ENCODE data around the gene CADM2. TPM values are rescaled to one million over a fixed set of nuclear protein-coding genes. Genes with fewer than 3 reads are reported as not detected.

The CADM2 gene
- total RNA-seq, 1 experiment from 2014 or later = 3.7 TPM

DNA sequence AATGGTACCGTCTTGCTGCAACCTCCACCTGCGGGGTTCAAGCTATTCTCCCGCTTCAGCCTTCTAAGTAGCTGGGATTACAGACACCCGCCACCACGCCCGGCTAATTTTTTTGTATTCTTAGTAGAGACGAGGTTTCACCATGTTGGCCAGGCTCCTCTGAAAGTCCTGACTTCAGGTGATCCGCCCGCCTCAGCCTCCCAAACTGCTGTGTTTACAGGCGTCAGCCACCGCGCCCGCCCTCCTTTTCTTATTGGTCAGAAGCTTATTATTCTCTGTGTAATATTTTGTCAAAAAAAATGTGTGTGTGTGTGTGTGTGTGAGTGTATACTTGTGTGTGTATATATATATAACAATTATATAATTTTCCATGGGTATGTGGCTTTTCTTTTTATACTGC is 425.6 kb downstream of the CADM2 start:
- TF ChIP-seq CTCF (conservative IDR thresholded peaks at IDR 0.05; ENCODE audit: low read depth, low read length) (no peak), EZH2 (IDR thresholded peaks at IDR 0.05; ENCODE audit: borderline replicate concordance, low read depth, low read length, poor library complexity, severe bottlenecking) (no peak)
- DNase-seq (ENCODE audit: low spot score) = no peak
- Histone ChIP-seq H3K4me3 (ENCODE audit: low read depth, low read length, poor library complexity, severe bottlenecking) (no peak overlapping the region), H3K36me3 (ENCODE audit: insufficient read depth, low read length, poor library complexity, severe bottlenecking) (no peaks in the 10 kb centered on the region), H3K9me3 (ENCODE audit: low read depth, low read length, poor library complexity, severe bottlenecking) (no peaks in the 10 kb centered on the region), H3K4me1 (ENCODE audit: insufficient read depth, low read length, poor library complexity, severe bottlenecking) (no peaks in the 10 kb centered on the region), H3K27ac (ENCODE audit: low read depth, low read length, poor library complexity, severe bottlenecking) (no peak overlapping the region), H3K27me3 (replicated peaks; ENCODE audit: insufficient read depth, low read depth, low read length, poor library complexity) (no peaks in the 10 kb centered on the region)
- ChIA-PET CTCF (no interaction called here), POLR2A (ENCODE audit: low non-redundant PET) (no interaction called here)
- intact Hi-C loops (cut with micrococcal nuclease; ENCODE audit: unreplicated experiment) = no loop called here
- BruUV-seq (replicated peaks) = no TSS peak

- Histone ChIP-seq H3K36me3 (ENCODE audit: insufficient read depth, low read length, poor library complexity, severe bottlenecking) (no peaks in the 10 kb centered on the region), H3K4me3 (ENCODE audit: low read depth, low read length, poor library complexity, severe bottlenecking) (no peak overlapping the region), H3K27me3 (replicated peaks; ENCODE audit: insufficient read depth, low read depth, low read length, poor library complexity) (no peaks in the 10 kb centered on the region), H3K9me3 (ENCODE audit: low read depth, low read length, poor library complexity, severe bottlenecking) (no peaks in the 10 kb centered on the region), H3K27ac (ENCODE audit: low read depth, low read length, poor library complexity, severe bottlenecking) (no peak overlapping the region), H3K4me1 (ENCODE audit: insufficient read depth, low read length, poor library complexity, severe bottlenecking) (no peaks in the 10 kb centered on the region)
- ChIA-PET CTCF (no interaction called here), POLR2A (ENCODE audit: low non-redundant PET) (no interaction called here)
- no peak for DNase-seq (ENCODE audit: low spot score)
- BruUV-seq (replicated peaks) = no TSS peak
- no peak for TF ChIP-seq EZH2 (IDR thresholded peaks at IDR 0.05; ENCODE audit: borderline replicate concordance, low read depth, low read length, poor library complexity, severe bottlenecking)
- no peak for TF ChIP-seq CTCF (conservative IDR thresholded peaks at IDR 0.05; ENCODE audit: low read depth, low read length)
- intact Hi-C loops (cut with micrococcal nuclease; ENCODE audit: unreplicated experiment) = no loop called here
Measured at GRCh38 chr3:85387913-85388505, 429.2 kb downstream of the CADM2 start.

DNA sequence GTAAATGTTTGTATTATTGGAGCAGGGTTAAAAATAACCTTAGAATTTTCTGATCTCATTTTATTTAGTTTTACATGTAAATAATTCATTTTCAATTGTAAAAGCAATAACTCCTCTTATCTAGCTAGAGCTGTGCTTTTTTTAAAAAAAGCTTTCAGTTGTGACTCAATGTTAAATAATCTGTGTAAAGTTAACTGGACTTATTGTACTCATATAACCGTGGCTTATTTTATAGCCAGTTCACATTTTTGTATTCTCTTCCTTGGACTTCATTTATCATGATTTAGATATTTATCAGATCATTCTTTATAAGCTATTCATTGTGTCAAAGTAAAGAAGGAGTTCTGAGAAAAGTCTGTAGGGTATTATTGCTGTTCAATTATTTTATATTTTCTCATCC is 435.6 kb downstream of the CADM2 start:
- BruUV-seq (replicated peaks) = no TSS peak
- no peak for DNase-seq (ENCODE audit: low spot score)
- ChIA-PET CTCF (no interaction called here), POLR2A (ENCODE audit: low non-redundant PET) (interaction anchor here (0.6 kb wide), 1 partner anchor 128 kb away, joined by 19 read pairs; no protein-coding TSS in a partner anchor)
- Histone ChIP-seq H3K27ac (ENCODE audit: low read depth, low read length, poor library complexity, severe bottlenecking) (no peak overlapping the region), H3K9me3 (ENCODE audit: low read depth, low read length, poor library complexity, severe bottlenecking) (no peaks in the 10 kb centered on the region), H3K27me3 (replicated peaks; ENCODE audit: insufficient read depth, low read depth, low read length, poor library complexity) (no peaks in the 10 kb centered on the region), H3K4me1 (ENCODE audit: insufficient read depth, low read length, poor library complexity, severe bottlenecking) (no peaks in the 10 kb centered on the region), H3K36me3 (ENCODE audit: insufficient read depth, low read length, poor library complexity, severe bottlenecking) (no peaks in the 10 kb centered on the region), H3K4me3 (ENCODE audit: low read depth, low read length, poor library complexity, severe bottlenecking) (no peak overlapping the region)
- intact Hi-C loops (cut with micrococcal nuclease; ENCODE audit: unreplicated experiment) = no loop called here
- TF ChIP-seq CTCF (conservative IDR thresholded peaks at IDR 0.05; ENCODE audit: low read depth, low read length) (no peak), EZH2 (IDR thresholded peaks at IDR 0.05; ENCODE audit: borderline replicate concordance, low read depth, low read length, poor library complexity, severe bottlenecking) (no peak)

All from A673 (cell line).